Activated CD4-positive, alpha-beta memory T cell treated with anti-CD3 and anti-CD28 coated beads for 36 hours (primary cell): Measurements from ENCODE around the gene ATP13A3. TPM values are rescaled to one million over a fixed set of nuclear protein-coding genes. Genes with fewer than 3 reads are reported as not detected.
"Not testable (repeated sequence)": the region's sequence is repeated elsewhere in the genome, so short reads cannot be mapped to it uniquely, and the experiment has no call there.

Experiments used
- CTCF ChIA-PET: fragments of 350-600 bp; sonication (Branson Sonifier 250); formaldehyde crosslinking; loops from one replicate; lab custom pipeline; 2021; ENCODE audit warnings: antibody characterized with exemption, inconsistent platforms; lab: Charles Lee
- POLR2A ChIA-PET: fragments of 350-600 bp; sonication (Branson Sonifier 250); formaldehyde crosslinking; loops from one replicate; lab custom pipeline; 2021; ENCODE audit warnings: antibody characterized with exemption; lab: Charles Lee
- DNase-seq: peaks from one replicate; pipeline ENCODE4 v3.0.0-alpha.2; 2020
- H3K27ac Mint-ChIP-seq: one replicate; pipeline ENCODE4 v1.8.0; 2021; ENCODE audit warnings: mixed read lengths
- H3K27me3 Mint-ChIP-seq: one replicate; pipeline ENCODE4 v1.8.0; 2021; ENCODE audit warnings: mixed read lengths
- H3K36me3 Mint-ChIP-seq: one replicate; pipeline ENCODE4 v1.8.0; 2021; ENCODE audit warnings: mixed read lengths
- H3K4me1 Mint-ChIP-seq: one replicate; pipeline ENCODE4 v1.8.0; 2021; ENCODE audit warnings: low read depth, mixed read lengths
- H3K4me3 Mint-ChIP-seq: one replicate; pipeline ENCODE4 v1.8.0; 2021; ENCODE audit warnings: mild to moderate bottlenecking, mixed read lengths
- H3K9me3 Mint-ChIP-seq: one replicate; pipeline ENCODE4 v1.8.0; 2021; ENCODE audit warnings: mixed read lengths
- intact Hi-C: fragments of 100-400 bp; cut with micrococcal nuclease; formaldehyde crosslinking; loops from one replicate; pipeline ENCODE4 v1.15.1; 2023
- total RNA-seq, 2 experiments: library from RNA; stranded (reverse); gene quantifications; one replicate each; pipeline ENCODE4 v1.2.3, GENCODE V29; 2021

The ATP13A3 gene
- total RNA-seq, 2 experiments from 2014 or later = 136 to 145 TPM

DNA sequence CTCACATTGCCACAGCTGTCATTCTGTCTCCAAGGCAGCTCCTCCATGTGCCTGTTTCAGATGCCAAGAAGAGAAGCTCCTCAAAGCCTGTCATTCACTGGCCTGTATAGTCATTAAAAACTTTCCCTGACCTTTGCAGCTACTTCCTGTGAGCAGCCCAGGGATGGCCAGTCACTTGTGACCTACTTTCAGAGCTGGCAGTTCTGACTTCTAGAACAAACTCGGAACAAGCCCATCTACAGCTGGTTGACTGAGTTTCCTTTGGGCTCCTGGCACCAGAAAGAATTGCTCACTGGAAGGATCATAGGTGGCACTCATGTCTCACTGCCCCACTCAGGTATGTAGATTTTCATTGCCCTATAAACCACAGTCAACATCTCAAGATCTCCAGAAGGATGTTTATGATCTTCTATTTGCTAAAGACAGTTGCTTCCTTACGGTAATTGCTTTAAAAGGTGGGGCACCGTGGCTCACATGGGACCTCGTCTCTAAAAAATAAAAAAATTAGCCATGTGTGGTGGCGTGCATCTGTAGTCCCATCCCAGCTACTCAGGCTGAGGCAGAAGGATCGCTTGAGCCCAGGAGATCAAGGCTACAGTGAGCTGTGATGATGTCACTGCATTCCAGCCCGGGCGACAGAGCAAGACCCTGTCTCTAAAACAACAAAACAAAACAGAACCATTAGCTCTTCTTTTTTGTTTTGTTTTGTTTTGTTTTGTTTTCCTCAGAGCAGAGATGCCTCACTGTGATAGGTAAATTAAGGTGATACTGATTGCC, 11.2 kb upstream of the ATP13A3 start:
- intact Hi-C loops = loop anchor here (2.0 kb wide), 1 partner anchor 23 kb away; no protein-coding TSS in a partner anchor
- ChIA-PET POLR2A (interaction anchor here (1.1 to 1.2 kb wide), 2 partner anchors 10 to 14 kb away, joined by 4 read pairs; no protein-coding TSS in a partner anchor), CTCF (interaction anchor here (1.0 to 1.9 kb wide), 7 partner anchors 9 to 95 kb away, joined by 3 to 7 read pairs (median 4); no protein-coding TSS in a partner anchor)
- H3K9me3 Mint-ChIP-seq = no peaks in the 10 kb centered on the region
- H3K27ac Mint-ChIP-seq = no peak overlapping the region
- DNase-seq = peak; percentile 34
- no peaks in the 10 kb centered on the region for H3K36me3 Mint-ChIP-seq
- no peak overlapping the region for H3K4me3 Mint-ChIP-seq
- H3K4me1 Mint-ChIP-seq = peaks cover 19% of the 10 kb centered on the region
- no peaks in the 10 kb centered on the region for H3K27me3 Mint-ChIP-seq

DNA sequence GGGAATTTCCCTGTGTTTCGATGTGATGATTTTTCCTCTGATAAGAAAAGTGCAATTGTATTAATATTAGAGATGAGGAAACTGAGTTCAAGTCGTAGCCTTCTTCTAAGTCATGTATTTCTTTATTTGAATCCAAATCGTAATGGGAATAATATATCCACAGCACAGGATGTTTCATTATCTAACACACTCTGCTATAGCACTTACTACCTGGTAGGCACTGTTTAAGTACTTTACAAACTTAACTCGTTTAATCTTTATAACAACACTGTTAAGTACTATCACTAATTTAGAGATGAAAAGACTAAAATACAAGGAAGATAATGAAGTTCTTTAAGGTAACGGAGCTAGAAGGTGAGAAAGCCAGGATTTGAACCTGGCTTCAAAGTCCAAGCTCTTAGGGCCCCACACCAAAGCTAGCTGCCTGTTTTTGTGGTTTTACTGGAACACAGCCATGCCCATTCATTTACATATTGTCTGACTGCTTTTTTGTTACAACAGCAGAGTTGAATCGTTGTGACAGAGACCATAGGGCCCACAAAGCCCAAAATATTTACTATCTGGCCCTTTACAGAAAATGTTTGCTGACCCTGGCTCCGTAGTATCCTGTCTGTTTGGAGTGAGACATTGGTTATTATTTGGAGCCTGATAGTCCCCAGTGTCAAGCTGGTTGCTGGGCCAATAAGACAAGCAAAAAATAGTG, 9.6 kb upstream of the ATP13A3 start:
- no peak for DNase-seq
- Mint-ChIP-seq H3K27ac (no peak overlapping the region), H3K9me3 (no peaks in the 10 kb centered on the region), H3K27me3 (no peaks in the 10 kb centered on the region), H3K4me1 (peaks cover 19% of the 10 kb centered on the region), H3K4me3 (no peak overlapping the region), H3K36me3 (no peaks in the 10 kb centered on the region)
- intact Hi-C loops = loop anchor here (1.0 to 2.0 kb wide), 2 partner anchors 9 to 24 kb away; partner anchors contain the start of gene ATP13A3
- ChIA-PET CTCF (interaction anchor here (1.3 to 1.9 kb wide), 2 partner anchors 12 to 24 kb away, joined by 5 to 7 read pairs; no protein-coding TSS in a partner anchor), POLR2A (interaction anchor here (0.7 kb wide), 1 partner anchor 296 kb away, joined by 5 read pairs; no protein-coding TSS in a partner anchor)

DNA sequence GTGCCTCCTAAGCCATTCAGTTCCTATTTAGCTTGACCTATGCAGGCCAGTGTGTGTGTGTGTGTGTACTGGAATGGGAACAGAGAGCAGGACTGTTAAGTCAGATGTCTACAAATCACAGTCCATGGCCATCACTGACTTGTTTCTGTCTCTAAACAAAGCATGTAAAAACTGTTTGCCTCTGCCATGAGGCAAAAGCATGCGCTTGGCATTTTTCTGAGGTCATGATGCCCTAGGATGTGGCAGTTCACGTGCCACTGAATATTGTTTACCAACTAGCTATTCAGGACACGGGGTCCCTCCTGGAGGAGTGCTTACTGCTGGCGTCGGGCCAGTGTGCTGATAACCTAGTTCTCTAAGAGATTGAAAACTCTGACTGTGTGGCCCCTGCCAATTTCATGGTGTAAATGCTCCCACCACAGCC, 8.2 kb upstream of the ATP13A3 start:
- CTCF ChIA-PET = no interaction called here
- POLR2A ChIA-PET = no interaction called here
- H3K9me3 Mint-ChIP-seq = no peaks in the 10 kb centered on the region

DNA sequence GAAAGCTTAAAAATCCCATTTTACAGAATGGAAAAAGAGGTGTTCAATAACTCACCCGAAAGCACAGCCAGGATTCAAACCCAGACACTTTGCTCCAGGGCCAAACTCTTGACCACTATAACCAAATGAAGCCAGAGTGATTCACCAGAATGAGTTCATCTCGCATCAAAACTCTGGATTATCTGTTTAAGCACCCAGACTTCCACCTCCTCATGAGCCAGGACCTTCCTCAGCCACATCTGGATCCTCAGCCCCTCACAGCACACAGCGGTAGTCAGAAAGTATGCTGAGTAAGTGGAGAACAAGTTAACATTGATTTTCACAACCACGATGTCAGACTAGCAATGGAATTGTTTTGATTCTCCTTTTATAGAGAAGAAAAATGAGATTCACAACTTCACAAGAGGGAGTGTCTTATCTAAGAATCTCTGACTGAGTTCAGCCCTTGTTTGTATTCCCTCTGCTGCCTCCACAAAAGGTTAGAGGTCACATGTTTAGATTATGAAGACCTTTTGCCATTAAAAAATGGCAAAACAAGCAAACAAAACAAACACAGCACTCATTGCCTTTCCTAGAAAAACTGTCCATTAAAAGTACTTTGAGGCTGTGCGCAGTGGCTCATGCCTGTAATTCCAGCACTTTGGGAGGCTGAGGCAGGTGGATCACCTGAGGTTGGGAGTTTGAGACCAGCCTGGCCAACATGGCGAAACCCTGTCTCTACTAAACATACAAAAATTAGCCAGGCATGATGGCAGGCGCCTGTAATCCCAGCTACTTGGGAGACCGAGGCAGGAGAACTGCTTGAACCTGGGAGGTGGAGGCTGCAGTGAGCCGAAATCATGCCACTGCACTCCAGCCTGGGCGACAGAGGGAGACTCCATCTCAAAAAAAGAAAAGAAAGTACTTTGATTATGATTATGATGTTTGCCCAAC, 7.5 kb upstream of the ATP13A3 start:
- intact Hi-C loops, H3K27me3 Mint-ChIP-seq, H3K4me3 Mint-ChIP-seq, H3K27ac Mint-ChIP-seq, H3K36me3 Mint-ChIP-seq, DNase-seq, H3K9me3 Mint-ChIP-seq, CTCF ChIA-PET, POLR2A ChIA-PET: not testable (repeated sequence)
- H3K4me1 Mint-ChIP-seq = peaks cover 31% of the 10 kb centered on the region

More for the DNA sequence above, 8.2 kb upstream of the ATP13A3 start:
- no peak overlapping the region for H3K4me3 Mint-ChIP-seq
- no peaks in the 10 kb centered on the region for H3K36me3 Mint-ChIP-seq
- H3K27ac Mint-ChIP-seq = no peak overlapping the region
- H3K4me1 Mint-ChIP-seq = peaks cover 24% of the 10 kb centered on the region
- intact Hi-C loops = no loop called here
- no peaks in the 10 kb centered on the region for H3K27me3 Mint-ChIP-seq
- DNase-seq = no peak

DNA sequence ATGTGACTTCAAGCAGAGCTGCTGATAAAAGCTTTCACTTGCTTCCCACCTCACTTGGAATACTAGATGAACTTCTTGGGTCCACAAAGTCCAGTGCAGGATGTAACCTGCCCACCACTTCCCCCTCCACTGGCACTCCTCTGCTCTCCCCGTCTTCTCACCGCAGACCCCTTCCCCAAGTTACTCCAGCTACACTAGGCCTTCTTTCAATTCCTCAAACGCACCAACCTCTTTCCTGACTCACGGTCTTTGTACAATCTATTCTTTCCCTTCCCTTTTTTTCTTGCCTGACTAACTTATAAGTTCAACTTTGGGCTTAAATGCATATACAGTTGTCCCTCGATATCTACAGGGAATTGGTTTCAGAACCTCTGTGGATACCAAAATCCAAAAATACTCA, 5.2 kb upstream of the ATP13A3 start:
- no peak overlapping the region for H3K27ac Mint-ChIP-seq
- H3K36me3 Mint-ChIP-seq = peaks cover 8% of the 10 kb centered on the region
- no peak for DNase-seq
- H3K4me3 Mint-ChIP-seq = no peak overlapping the region
- ChIA-PET CTCF (no interaction called here), POLR2A (no interaction called here)
- no peaks in the 10 kb centered on the region for H3K27me3 Mint-ChIP-seq
- H3K4me1 Mint-ChIP-seq = peaks cover 49% of the 10 kb centered on the region
- no peaks in the 10 kb centered on the region for H3K9me3 Mint-ChIP-seq
- intact Hi-C loops = no loop called here

DNA sequence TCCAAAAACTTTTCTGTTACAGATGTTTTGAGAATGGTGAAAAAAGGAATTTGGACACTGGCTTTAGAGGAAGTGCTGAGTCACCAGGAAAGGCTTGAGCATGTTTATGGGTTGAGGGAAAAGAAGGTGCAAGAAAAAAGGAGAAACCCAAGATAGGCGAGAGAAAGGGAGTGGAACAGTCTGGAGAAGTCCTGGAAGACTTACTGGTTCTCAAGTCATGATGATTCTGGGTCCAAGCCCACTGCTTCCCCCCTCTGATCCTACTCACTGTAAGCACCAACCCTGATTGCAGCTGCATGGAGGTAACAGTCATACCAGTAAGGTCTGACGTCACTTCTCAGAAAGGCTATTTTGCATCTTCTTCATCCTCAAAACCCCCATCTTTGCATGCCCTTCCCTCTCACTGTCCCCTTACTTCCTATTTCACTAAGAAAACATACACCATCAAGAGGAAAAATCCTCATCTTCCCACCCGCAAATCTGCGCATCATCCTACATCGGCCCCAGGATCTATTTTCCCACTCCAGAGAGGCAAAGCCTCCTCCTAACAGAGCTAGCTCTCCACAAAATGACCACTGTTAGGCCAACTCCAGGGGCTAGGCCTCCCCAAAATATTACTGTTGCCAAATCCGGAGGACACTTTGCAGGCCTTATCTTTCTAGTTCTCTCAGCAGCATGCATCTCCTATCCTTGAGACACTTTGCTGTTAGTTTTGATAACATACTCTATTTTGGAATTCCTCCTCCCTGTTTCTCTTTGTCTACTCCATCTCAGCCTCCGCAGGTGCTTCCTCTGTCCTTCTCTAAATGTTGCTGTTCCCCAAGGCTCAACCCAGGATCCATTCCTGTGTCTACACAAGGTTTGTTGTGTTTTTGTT, 3.2 kb upstream of the ATP13A3 start:
- ChIA-PET POLR2A (interaction anchor here (0.5 kb wide), 1 partner anchor 847 kb away, joined by 4 read pairs; no protein-coding TSS in a partner anchor), CTCF (interaction anchor here (1.0 kb wide), 1 partner anchor 18 kb away, joined by 4 read pairs; no protein-coding TSS in a partner anchor)
- intact Hi-C loops = loop anchor here (5.0 kb wide), 1 partner anchor 197 kb away; the partner anchor contains the start of gene FAM43A
- DNase-seq = peak; percentile 55
- H3K36me3 Mint-ChIP-seq = peaks cover 18% of the 10 kb centered on the region
- no peaks in the 10 kb centered on the region for H3K9me3 Mint-ChIP-seq
- H3K27ac Mint-ChIP-seq = peak overlapping the region; percentile 51
- H3K4me3 Mint-ChIP-seq = peak overlapping the region; percentile 1
- H3K4me1 Mint-ChIP-seq = peaks cover 46% of the 10 kb centered on the region
- H3K27me3 Mint-ChIP-seq = no peaks in the 10 kb centered on the region

DNA sequence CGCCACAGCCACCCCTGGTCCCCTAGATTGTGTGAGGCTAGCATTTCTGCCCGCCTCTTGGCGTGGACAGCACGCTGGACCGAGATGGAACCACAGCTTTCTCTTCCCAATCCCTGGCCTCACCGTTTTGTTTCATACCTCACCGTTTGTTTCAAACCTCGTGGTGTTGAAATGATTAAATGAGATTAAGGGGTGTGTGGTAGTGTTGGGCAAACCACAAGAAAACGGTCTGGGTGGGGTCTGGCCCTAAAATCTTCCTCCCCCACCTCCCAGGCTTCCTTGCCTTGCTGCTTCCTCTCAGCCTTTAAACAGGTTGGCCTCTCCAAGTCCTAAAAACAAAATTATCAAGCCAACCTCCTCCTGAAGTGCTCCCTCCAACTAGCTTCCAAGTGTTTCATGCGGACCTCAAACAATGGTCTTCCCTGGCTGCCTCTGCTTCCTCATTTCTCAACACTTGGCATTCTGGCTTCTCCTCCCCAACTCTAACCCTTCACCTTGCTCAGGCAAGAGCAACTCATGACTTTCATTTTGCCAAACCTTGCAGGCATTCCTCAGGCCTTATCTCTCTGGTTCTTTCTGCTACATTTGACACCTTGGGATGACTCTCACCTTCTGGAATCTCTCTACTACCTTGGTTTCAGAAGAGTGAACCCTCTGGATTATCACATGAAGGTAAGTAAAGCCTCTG, 1.4 kb upstream of the ATP13A3 start:
- no peak for DNase-seq
- Mint-ChIP-seq H3K4me1 (peaks cover 45% of the 10 kb centered on the region), H3K36me3 (peaks cover 22% of the 10 kb centered on the region), H3K27me3 (no peaks in the 10 kb centered on the region), H3K27ac (peak overlapping the region; percentile 85), H3K9me3 (no peaks in the 10 kb centered on the region), H3K4me3 (peak overlapping the region; percentile 85)
- POLR2A ChIA-PET = interaction anchor here (1.0 to 1.3 kb wide), 3 partner anchors 10 to 96 kb away, joined by 3 to 5 read pairs (median 4); no protein-coding TSS in a partner anchor
- CTCF ChIA-PET = interaction anchor here (1.1 to 1.9 kb wide), 3 partner anchors 10 to 106 kb away, joined by 3 to 7 read pairs (median 3); no protein-coding TSS in a partner anchor
- intact Hi-C loops = loop anchor here (5.0 kb wide), 1 partner anchor 199 kb away; the partner anchor contains the start of gene FAM43A

DNA sequence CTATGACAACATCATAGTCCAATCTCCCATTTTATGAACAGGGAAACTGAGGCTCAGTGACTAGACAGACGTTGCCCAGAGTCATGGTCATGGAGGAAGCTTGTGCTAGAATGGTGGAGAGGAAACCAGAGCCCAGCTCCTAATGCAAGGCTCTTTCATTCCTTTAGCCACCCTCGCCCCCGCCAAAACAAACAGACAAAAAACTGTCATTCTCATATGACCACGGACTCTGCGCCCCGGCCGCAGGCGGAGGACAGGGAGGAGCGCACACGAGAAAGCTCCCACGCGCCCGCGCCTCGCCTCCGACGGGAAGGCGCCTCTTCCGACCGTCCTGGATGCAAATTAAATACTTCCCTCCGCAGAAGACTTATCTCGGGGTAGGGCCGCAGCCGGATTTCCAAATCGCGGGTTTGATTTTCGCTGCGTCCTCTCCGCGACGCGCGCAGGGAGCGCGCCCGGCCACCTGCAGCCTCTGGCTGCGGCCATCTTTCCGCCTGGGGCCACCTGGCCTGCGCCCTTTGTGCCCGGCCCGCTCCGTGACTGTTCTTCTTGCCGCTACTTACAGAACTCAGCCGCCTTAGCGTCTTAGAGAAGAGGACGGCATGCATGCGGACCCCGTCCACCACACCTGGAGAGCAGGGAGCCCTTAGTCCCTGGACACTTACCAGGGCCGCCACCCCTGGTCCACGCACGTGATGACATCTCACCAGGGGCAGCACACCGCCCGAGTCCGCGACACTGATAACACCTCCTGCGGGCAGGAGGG, 670 bp upstream of the ATP13A3 start:
- H3K27me3 Mint-ChIP-seq = no peaks in the 10 kb centered on the region
- peaks cover 50% of the 10 kb centered on the region for H3K4me1 Mint-ChIP-seq
- intact Hi-C loops = loop anchor here (1.0 to 5.0 kb wide), 7 partner anchors 9 to 281 kb away; partner anchors contain the start of genes FAM43A and LSG1
- H3K36me3 Mint-ChIP-seq = peaks cover 26% of the 10 kb centered on the region
- peak overlapping the region; percentile 85 for H3K4me3 Mint-ChIP-seq
- ChIA-PET CTCF (interaction anchor here (1.1 to 1.9 kb wide), 2 partner anchors 15 to 107 kb away, joined by 3 to 7 read pairs; no protein-coding TSS in a partner anchor), POLR2A (interaction anchor here (1.0 to 1.3 kb wide), 3 partner anchors 10 to 97 kb away, joined by 3 to 5 read pairs (median 4); no protein-coding TSS in a partner anchor)
- no peaks in the 10 kb centered on the region for H3K9me3 Mint-ChIP-seq
- DNase-seq = peak; percentile 63
- peak overlapping the region; percentile 85 for H3K27ac Mint-ChIP-seq

DNA sequence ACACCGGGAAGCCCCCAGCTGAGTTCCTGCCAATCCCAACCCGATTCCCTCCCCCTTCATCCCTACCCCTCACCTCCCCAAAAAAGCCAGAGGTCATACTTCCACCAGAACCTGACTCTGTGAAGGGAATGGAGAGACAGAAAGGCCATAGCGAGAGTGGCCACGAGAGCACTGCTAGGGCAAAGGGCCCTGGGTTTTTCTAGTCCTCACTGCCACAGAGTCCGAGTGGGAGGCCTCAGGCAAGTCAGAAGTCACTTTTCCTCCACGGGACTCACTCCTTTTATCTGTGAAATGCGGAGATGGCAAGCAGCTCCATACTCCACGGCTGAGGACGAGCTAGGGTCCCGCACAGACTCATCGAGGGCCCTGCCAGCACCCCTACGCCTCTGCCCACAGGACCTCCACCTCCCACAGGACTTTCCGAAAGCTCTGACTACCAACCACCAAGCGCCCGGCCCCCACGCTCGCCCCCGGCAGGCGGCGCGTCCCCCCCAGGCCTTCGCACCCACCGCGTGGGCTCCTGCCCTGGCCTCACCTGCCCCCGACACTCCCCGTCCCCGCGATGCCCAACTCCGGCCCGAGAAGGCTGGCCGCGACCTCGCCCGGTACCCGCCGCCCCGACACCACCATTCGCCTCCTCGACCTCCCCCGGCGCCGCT, 792 bp downstream of the ATP13A3 start:
- peak overlapping the region; percentile 95 for H3K27ac Mint-ChIP-seq
- peaks cover 64% of the 10 kb centered on the region for H3K4me1 Mint-ChIP-seq
- peak; percentile 67 for DNase-seq
- peak overlapping the region; percentile 92 for H3K4me3 Mint-ChIP-seq
- intact Hi-C loops = loop anchor here (2.0 to 5.0 kb wide), 4 partner anchors 75 to 283 kb away; partner anchors contain the start of genes FAM43A and LSG1
- ChIA-PET CTCF (interaction anchor here (0.7 to 3.5 kb wide), 15 partner anchors 9 to 785 kb away, joined by 3 to 37 read pairs (median 3); partner anchors contain the start of gene XXYLT1), POLR2A (interaction anchor here (0.5 to 2.7 kb wide), 8 partner anchors 9 to 98 kb away, joined by 3 to 20 read pairs (median 3); no protein-coding TSS in a partner anchor)
- no peaks in the 10 kb centered on the region for H3K27me3 Mint-ChIP-seq
- peaks cover 35% of the 10 kb centered on the region for H3K36me3 Mint-ChIP-seq
- H3K9me3 Mint-ChIP-seq = no peaks in the 10 kb centered on the region
